Spleen (tissue), 11 donors: ENCODE results near the gene PRKCE. TPM values are rescaled to one million over a fixed set of nuclear protein-coding genes. Genes with fewer than 3 reads are reported as not detected.

Experiments
- DNase-seq: peaks from one replicate; pipeline ENCODE4 v3.0.0-alpha.2; 2020
- H3K27ac ChIP-seq, 8 donors: fragments of 200-600 bp; sonication (generic) in 7 of 8; 1 replicate in 4 of 8; 2 replicates in 4 of 8; pipeline versions ENCODE4 v1.5.0 to v1.8.0; 2016 to 2021; ENCODE audit warnings: inconsistent platforms in 4 of 8, mild to moderate bottlenecking in 4 of 8, moderate library complexity in 1 of 8
- H3K27me3 ChIP-seq, 7 donors: fragments of 200-600 bp; sonication (generic) in 6 of 7; replicated peaks in 1 of 7; 1 replicate in 4 of 7; 2 replicates in 3 of 7; pipeline versions ENCODE4 v1.5.0 to v1.8.0; 2016 to 2021; ENCODE audit warnings: inconsistent platforms in 3 of 7, mild to moderate bottlenecking in 1 of 7
- H3K36me3 ChIP-seq, 6 donors: fragments of 200-600 bp; sonication (generic) in 5 of 6; 1 replicate in 4 of 6; 2 replicates in 2 of 6; pipeline versions ENCODE4 v1.5.0 to v1.8.0; 2016 to 2021; ENCODE audit warnings: inconsistent platforms in 2 of 6
- H3K4me1 ChIP-seq, 6 donors: fragments of 200-600 bp; sonication (generic) in 5 of 6; 1 replicate in 3 of 6; 2 replicates in 3 of 6; pipeline versions ENCODE4 v1.5.0 to v1.8.0; 2016 to 2021; ENCODE audit warnings: inconsistent platforms in 3 of 6
- H3K4me3 ChIP-seq, 8 donors: fragments of 200-600 bp; sonication (generic) in 7 of 8; 1 replicate in 4 of 8; 2 replicates in 4 of 8; pipeline versions ENCODE4 v1.5.0 to v1.8.0; 2016 to 2021; ENCODE audit warnings: inconsistent platforms in 4 of 8, mild to moderate bottlenecking in 4 of 8, moderate library complexity in 2 of 8
- H3K9me3 ChIP-seq, 8 donors: fragments of 200-600 bp; sonication (generic) in 7 of 8; 1 replicate in 4 of 8; 2 replicates in 4 of 8; pipeline versions ENCODE4 v1.5.0 to v1.8.0; 2016 to 2021; ENCODE audit warnings: inconsistent platforms in 4 of 8
- POLR2A ChIP-seq, 3 donors: fragments of 450-650 bp; IDR thresholded peaks; one replicate each; pipeline ENCODE4 v1.5.1; 2017; ENCODE audit warnings: antibody characterized with exemption in 3 of 3, mild to moderate bottlenecking in 1 of 3
- POLR2AphosphoS5 ChIP-seq, 3 donors: sonication (generic); formaldehyde crosslinking; IDR thresholded peaks; one replicate each; pipeline ENCODE4 v1.5.1; 2017; ENCODE audit warnings: antibody characterized with exemption in 3 of 3
- WGBS, 5 donors: extraction: QIAGEN DNeasy Blood & Tissue Kit in 3 of 5; methylation state at CpG; one replicate each; pipeline versions ENCODE4 v1.1.5 to v1.1.7; 2013 to 2018; 5-methylcytosine and 5-hydroxymethylcytosine counted together
- intact Hi-C: fragments of 100-400 bp; cut with DNase I; formaldehyde crosslinking; loops from one replicate; pipeline ENCODE4 v1.15.0; 2023; ENCODE audit warnings: low total_unique reads
- polyA plus RNA-seq, 3 donors: library from polyadenylated mRNA; stranded (reverse); fragments of 200-250 nt; gene quantifications; one replicate each; pipeline ENCODE4 v1.2.1, GENCODE V29; 2013
- total RNA-seq, 7 donors: library from RNA; depleted of rRNA in 3 of 7; stranded (reverse); fragments of >200 nt in 3 of 7; fragmentation: NEBNext Ultra II Directional in 4 of 7; extraction: Animal tissue kit (Norgen Biotek cat#: 25700) in 4 of 7; gene quantifications; one replicate each; pipeline versions ENCODE4 v1.1.0 to v1.2.1, GENCODE V29; 2016 to 2021
- TF ChIP-seq, protein P1 (sequence below), 11 experiments: fragments of 200-600 bp in 7 of 11; fragments of 450-650 bp in 4 of 11; sonication (generic) in 4 of 11; IDR thresholded peaks in 8 of 11; conservative IDR thresholded peaks in 3 of 11; 1 replicate in 7 of 11; 2 replicates in 4 of 11; pipeline versions ENCODE4 v1.4.0 to v1.8.0; 2016 to 2021; ENCODE audit warnings: antibody characterized with exemption in 11 of 11, inconsistent platforms in 4 of 11, mild to moderate bottlenecking in 1 of 11
- donor health status: healthy with polysubstance abuse.
- donor health status: DM: no; HTN: no; CAD: no; lungs with moderate emphysema.
- donor health status: DM: no; HTN: no; CAD: no.
- donor health status: Bipolar disorder and iron deficiency.
- donor health status: healthy.
- donor health status: DM: no; HTN: no; CAD: no.
- donor health status: DM: yes; HTN: yes; CAD: no.

The PRKCE gene
- total and polyA plus RNA-seq, 10 donors = 2.5 to 43.6 (median 18.8) TPM

DNA sequence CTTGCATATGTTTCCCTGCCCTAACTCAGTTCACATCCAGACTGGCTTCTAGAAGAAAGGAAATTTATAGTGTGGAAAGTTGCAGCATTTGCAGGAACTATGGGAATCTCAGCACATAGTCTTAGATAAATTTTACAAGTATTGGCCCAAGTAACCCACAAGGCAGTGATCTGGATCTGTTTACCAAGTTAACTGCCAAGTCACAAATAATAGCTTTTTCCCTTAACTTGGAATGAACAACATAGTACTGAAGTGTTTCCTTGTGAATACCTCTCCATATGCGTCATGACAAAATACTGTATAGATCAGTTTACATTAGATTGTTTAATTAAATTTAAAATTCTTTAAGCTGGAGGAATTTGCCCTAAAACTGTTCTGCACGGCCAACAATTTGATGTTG lies 390.0 kb downstream of the PRKCE start:
- intact Hi-C loops = no loop called here
- TF ChIP-seq, protein P1, sequence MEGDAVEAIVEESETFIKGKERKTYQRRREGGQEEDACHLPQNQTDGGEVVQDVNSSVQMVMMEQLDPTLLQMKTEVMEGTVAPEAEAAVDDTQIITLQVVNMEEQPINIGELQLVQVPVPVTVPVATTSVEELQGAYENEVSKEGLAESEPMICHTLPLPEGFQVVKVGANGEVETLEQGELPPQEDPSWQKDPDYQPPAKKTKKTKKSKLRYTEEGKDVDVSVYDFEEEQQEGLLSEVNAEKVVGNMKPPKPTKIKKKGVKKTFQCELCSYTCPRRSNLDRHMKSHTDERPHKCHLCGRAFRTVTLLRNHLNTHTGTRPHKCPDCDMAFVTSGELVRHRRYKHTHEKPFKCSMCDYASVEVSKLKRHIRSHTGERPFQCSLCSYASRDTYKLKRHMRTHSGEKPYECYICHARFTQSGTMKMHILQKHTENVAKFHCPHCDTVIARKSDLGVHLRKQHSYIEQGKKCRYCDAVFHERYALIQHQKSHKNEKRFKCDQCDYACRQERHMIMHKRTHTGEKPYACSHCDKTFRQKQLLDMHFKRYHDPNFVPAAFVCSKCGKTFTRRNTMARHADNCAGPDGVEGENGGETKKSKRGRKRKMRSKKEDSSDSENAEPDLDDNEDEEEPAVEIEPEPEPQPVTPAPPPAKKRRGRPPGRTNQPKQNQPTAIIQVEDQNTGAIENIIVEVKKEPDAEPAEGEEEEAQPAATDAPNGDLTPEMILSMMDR (IDR thresholded peaks at IDR 0.05 in 8 of 11, conservative IDR thresholded peaks at IDR 0.05 in 3 of 11) = no peak
- no peak for TF ChIP-seq POLR2AphosphoS5 (IDR thresholded peaks at IDR 0.05)
- no peak for TF ChIP-seq POLR2A (IDR thresholded peaks at IDR 0.05)

DNA sequence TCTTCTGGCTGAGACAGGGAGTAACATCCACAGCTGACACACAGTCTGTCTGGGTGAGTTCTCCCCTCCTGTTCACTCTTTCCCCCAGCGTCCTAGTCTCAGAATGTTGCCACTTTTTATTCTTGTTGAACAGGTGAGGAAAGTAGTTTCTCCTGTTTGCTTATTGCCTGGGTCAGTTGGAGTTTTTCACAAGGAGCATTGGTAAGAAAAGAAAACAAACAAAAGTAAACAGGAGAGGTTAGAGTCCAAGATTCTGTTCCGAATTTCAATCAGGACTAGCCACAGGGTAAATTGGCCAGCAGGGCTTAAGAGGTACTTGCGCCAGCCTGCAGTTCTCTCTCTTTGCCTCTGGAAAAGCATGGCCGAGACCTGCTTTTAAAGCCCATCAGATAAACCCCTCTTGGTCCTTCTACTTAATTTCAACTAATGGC lies 390.7 kb downstream of the PRKCE start:
- 83 to 97% (median 94%) methylated on average over 4 of the region's 4 CpGs for WGBS, 5 donors
- intact Hi-C loops = no loop called here
- H3K27ac ChIP-seq = no peak overlapping the region
- no peak for TF ChIP-seq POLR2A (IDR thresholded peaks at IDR 0.05)
- TF ChIP-seq, protein P1 (IDR thresholded peaks at IDR 0.05 in 8 of 11, conservative IDR thresholded peaks at IDR 0.05 in 3 of 11) = no peak
- TF ChIP-seq POLR2AphosphoS5 (IDR thresholded peaks at IDR 0.05) = no peak
- peaks cover 0 to 8% (median 0%) of the 10 kb centered on the region in 6 donors for H3K36me3 ChIP-seq
- H3K4me1 ChIP-seq = peaks cover 2 to 11% (median 5%) of the 10 kb centered on the region in 6 donors
- no peak overlapping the region for H3K4me3 ChIP-seq
- H3K9me3 ChIP-seq = no peaks in the 10 kb centered on the region
- no peaks in the 10 kb centered on the region for H3K27me3 ChIP-seq
- no peak for DNase-seq

More for the DNA sequence above, 390.0 kb downstream of the PRKCE start:
- DNase-seq = no peak
- no peaks in the 10 kb centered on the region for H3K9me3 ChIP-seq
- H3K36me3 ChIP-seq = peaks cover 0 to 6% (median 0%) of the 10 kb centered on the region in 6 donors
- no peak overlapping the region for H3K27ac ChIP-seq
- H3K4me3 ChIP-seq = no peak overlapping the region
- WGBS, 5 donors = 89 to 94% (median 92%) methylated on average over 2 of the region's 2 CpGs
- H3K4me1 ChIP-seq = peaks cover 0 to 7% (median 3%) of the 10 kb centered on the region in 6 donors
- no peaks in the 10 kb centered on the region for H3K27me3 ChIP-seq

DNA sequence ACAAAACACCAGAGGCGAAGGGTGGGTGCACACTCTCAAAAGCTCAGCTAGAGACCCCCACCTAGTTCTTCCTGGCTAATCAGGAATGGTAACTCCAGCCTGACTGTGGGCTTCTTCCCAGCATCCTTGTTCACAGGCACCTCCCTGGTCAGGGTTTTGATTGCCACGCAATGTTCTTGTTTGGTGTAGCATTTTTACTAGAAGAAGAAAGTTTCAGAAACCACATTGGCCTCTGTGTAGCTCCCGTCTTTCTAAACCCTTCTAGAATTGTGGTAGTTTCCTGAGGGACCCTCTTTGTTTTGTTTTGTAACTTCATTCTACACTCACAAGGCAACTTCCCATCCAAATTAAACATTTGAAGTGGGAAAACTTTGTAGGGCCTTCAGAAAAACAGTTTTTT lies 391.2 kb downstream of the PRKCE start:
- Histone ChIP-seq H3K27ac (no peak overlapping the region), H3K4me1 (peaks cover 3 to 14% (median 7%) of the 10 kb centered on the region in 6 donors)
- intact Hi-C loops = no loop called here

DNA sequence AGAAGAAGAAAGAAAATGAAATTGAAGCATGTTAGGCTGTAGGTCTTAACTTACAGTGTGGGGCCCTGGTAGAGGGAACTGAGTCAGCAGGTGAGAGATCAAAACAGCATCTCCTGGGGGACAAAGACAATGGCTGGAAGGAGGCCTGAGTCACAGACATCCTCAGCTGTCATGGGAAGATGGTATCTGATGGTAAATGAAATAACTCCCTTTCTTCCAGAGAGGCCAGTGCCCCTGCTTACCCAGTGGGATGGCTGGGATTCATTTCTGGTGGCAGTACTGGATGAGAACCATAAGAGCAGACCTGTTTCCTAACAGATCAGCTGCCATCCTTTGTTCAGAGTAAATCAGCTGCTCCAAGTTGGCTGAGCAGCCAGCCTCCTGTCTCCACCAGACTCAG lies 394.4 kb downstream of the PRKCE start:
- Histone ChIP-seq H3K4me1 (peaks cover 0 to 15% (median 6%) of the 10 kb centered on the region in 6 donors), H3K27ac (peak overlapping the region in 4 of 8 donors; percentile 20 to 66 (median 60)), H3K27me3 (no peaks in the 10 kb centered on the region), H3K4me3 (no peak overlapping the region), H3K36me3 (peaks cover 0 to 11% (median 0%) of the 10 kb centered on the region in 6 donors), H3K9me3 (no peaks in the 10 kb centered on the region)
- TF ChIP-seq, protein P1 (IDR thresholded peaks at IDR 0.05 in 8 of 11, conservative IDR thresholded peaks at IDR 0.05 in 3 of 11) = no peak
- TF ChIP-seq POLR2A (IDR thresholded peaks at IDR 0.05) = no peak
- TF ChIP-seq POLR2AphosphoS5 (IDR thresholded peaks at IDR 0.05) = no peak
- DNase-seq = no peak
- intact Hi-C loops = no loop called here

More for the DNA sequence above, 391.2 kb downstream of the PRKCE start:
- H3K36me3 ChIP-seq = peaks cover 0 to 8% (median 0%) of the 10 kb centered on the region in 6 donors
- DNase-seq = no peak
- H3K4me3 ChIP-seq = no peak overlapping the region
- H3K9me3 ChIP-seq = no peaks in the 10 kb centered on the region
- H3K27me3 ChIP-seq = no peaks in the 10 kb centered on the region
- TF ChIP-seq POLR2A (IDR thresholded peaks at IDR 0.05) (no peak), POLR2AphosphoS5 (IDR thresholded peaks at IDR 0.05) (no peak)
- TF ChIP-seq, protein P1 (IDR thresholded peaks at IDR 0.05 in 8 of 11, conservative IDR thresholded peaks at IDR 0.05 in 3 of 11) = no peak
- 85 to 98% (median 92%) methylated on average over 3 of the region's 3 CpGs for WGBS, 5 donors
